Liver (tissue), 3 donors: Measurements from ENCODE around the gene TBC1D24.

Experiments
- ATF3 ChIP-seq: IDR thresholded peaks from 2 replicates; pipeline ENCODE4 v1.6.1; 2016; ENCODE audit warnings: antibody characterized with exemption
- CTCF ChIP-seq: fragments of 150-350 bp; IDR thresholded peaks from 2 replicates; pipeline ENCODE4 v1.5.1; 2017; ENCODE audit warnings: improper control_type of control experiment, low read depth, low read length; ENCODE audit not compliant: missing input control
- EGR1 ChIP-seq, 2 donors: IDR thresholded peaks; 2 replicates each; pipeline ENCODE4 v1.6.1; 2016 to 2018; ENCODE audit warnings: antibody characterized with exemption in 2 of 2, low read depth in 2 of 2
- JUND ChIP-seq, 2 donors: IDR thresholded peaks; 2 replicates each; pipeline ENCODE4 v1.6.1; 2016; ENCODE audit warnings: antibody characterized with exemption in 2 of 2
- NR2F2 ChIP-seq: IDR thresholded peaks from 2 replicates; pipeline ENCODE4 v1.6.1; 2016; ENCODE audit warnings: antibody characterized with exemption
- donor health status: healthy.
- donor health status: healthy.

GRCh38 chr16:2520097-2520783, 45.3 kb downstream of the TBC1D24 start, which contains the start of gene AMDHD2:
- no peak for TF ChIP-seq NR2F2
- no peak for TF ChIP-seq EGR1 (IDR thresholded peaks at IDR 0.05; ENCODE audit: low read depth in 2 of 2)
- no peak for TF ChIP-seq ATF3
- no peak for TF ChIP-seq CTCF
- TF ChIP-seq JUND (IDR thresholded peaks at IDR 0.05) = no peak
